HG03064 (cell line): Measurements from ENCODE around the gene VEGFB.

Experiments used
- ATAC-seq: cut with Tn5 transposase; IDR thresholded peaks from one replicate; pipeline ENCODE4 v1.9.1; 2021; ENCODE audit warnings: low read depth; ENCODE audit not compliant: unreplicated experiment

Gene VEGFB

GRCh38 chr11:64230171-64230984 is 4.0 kb upstream of the VEGFB start, which contains the start of gene DNAJC4:
TSS of gene DNAJC4 (plus strand) at chr11:64230548. CDS start at chr11:64230855, 307 bp downstream.
- ATAC-seq, result no peak

GRCh38 chr11:64230985-64231365 is 3.4 kb upstream of the VEGFB start:
- ATAC-seq, result no peak

- ATAC-seq, result no peak
Measured at GRCh38 chr11:64231546-64231945, 2.8 kb upstream of the VEGFB start.

- no peak for ATAC-seq
Measured at GRCh38 chr11:64232182-64232966, 2.0 kb upstream of the VEGFB start.

GRCh38 chr11:64232967-64233315 is 1.4 kb upstream of the VEGFB start:
- no peak for ATAC-seq

GRCh38 chr11:64234647-64235379 is 429 bp downstream of the VEGFB start:
- no peak for ATAC-seq

- no peak for ATAC-seq
Measured at GRCh38 chr11:64235437-64236161, 1.2 kb downstream of the VEGFB start.

GRCh38 chr11:64237484-64237951 is 3.1 kb downstream of the VEGFB start:
- ATAC-seq, result no peak

- no peak for ATAC-seq
Measured at GRCh38 chr11:64238076-64238475, 3.7 kb downstream of the VEGFB start.

- no peak for ATAC-seq
Measured at GRCh38 chr11:64238999-64239398, 4.6 kb downstream of the VEGFB start.

GRCh38 chr11:64239662-64240434 is 5.5 kb downstream of the VEGFB start:
- ATAC-seq, result no peak

- ATAC-seq, result peak; percentile 49
Measured at GRCh38 chr11:64240435-64241240, 6.3 kb downstream of the VEGFB start, which contains the start of gene FKBP2. TSS of gene FKBP2 (plus strand) at chr11:64241095. CDS start at chr11:64242388, 1,293 bp downstream.

- no peak for ATAC-seq
Measured at GRCh38 chr11:64241241-64241490, 6.8 kb downstream of the VEGFB start.

- ATAC-seq, result peak; percentile 52
Measured at GRCh38 chr11:64241491-64242374, 7.3 kb downstream of the VEGFB start.

- ATAC-seq, result no peak
Measured at GRCh38 chr11:64243236-64243854, 9.0 kb downstream of the VEGFB start.

- ATAC-seq, result no peak
Measured at GRCh38 chr11:64244107-64244506, 9.7 kb downstream of the VEGFB start.

- no peak for ATAC-seq
Measured at GRCh38 chr11:64244966-64245365, 10.6 kb downstream of the VEGFB start.

- ATAC-seq, result no peak
Measured at GRCh38 chr11:64245401-64245796, 11.0 kb downstream of the VEGFB start.
